HG02610 (cell line): ENCODE measurements around the gene ARAP3.
"Not testable (repeated sequence)": the region's sequence is repeated elsewhere in the genome, so short reads cannot be mapped to it uniquely, and the experiment has no call there.

Experiments used
- ATAC-seq: cut with Tn5 transposase; IDR thresholded peaks from one replicate; pipeline ENCODE4 v1.9.1; 2021; ENCODE audit warnings: mild to moderate bottlenecking, moderate library complexity; ENCODE audit not compliant: unreplicated experiment

ARAP3 gene, protein sequence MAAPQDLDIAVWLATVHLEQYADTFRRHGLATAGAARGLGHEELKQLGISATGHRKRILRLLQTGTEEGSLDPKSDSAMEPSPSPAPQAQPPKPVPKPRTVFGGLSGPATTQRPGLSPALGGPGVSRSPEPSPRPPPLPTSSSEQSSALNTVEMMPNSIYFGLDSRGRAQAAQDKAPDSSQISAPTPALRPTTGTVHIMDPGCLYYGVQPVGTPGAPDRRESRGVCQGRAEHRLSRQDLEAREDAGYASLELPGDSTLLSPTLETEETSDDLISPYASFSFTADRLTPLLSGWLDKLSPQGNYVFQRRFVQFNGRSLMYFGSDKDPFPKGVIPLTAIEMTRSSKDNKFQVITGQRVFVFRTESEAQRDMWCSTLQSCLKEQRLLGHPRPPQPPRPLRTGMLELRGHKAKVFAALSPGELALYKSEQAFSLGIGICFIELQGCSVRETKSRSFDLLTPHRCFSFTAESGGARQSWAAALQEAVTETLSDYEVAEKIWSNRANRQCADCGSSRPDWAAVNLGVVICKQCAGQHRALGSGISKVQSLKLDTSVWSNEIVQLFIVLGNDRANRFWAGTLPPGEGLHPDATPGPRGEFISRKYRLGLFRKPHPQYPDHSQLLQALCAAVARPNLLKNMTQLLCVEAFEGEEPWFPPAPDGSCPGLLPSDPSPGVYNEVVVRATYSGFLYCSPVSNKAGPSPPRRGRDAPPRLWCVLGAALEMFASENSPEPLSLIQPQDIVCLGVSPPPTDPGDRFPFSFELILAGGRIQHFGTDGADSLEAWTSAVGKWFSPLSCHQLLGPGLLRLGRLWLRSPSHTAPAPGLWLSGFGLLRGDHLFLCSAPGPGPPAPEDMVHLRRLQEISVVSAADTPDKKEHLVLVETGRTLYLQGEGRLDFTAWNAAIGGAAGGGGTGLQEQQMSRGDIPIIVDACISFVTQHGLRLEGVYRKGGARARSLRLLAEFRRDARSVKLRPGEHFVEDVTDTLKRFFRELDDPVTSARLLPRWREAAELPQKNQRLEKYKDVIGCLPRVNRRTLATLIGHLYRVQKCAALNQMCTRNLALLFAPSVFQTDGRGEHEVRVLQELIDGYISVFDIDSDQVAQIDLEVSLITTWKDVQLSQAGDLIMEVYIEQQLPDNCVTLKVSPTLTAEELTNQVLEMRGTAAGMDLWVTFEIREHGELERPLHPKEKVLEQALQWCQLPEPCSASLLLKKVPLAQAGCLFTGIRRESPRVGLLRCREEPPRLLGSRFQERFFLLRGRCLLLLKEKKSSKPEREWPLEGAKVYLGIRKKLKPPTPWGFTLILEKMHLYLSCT (N-terminal part only)

DNA sequence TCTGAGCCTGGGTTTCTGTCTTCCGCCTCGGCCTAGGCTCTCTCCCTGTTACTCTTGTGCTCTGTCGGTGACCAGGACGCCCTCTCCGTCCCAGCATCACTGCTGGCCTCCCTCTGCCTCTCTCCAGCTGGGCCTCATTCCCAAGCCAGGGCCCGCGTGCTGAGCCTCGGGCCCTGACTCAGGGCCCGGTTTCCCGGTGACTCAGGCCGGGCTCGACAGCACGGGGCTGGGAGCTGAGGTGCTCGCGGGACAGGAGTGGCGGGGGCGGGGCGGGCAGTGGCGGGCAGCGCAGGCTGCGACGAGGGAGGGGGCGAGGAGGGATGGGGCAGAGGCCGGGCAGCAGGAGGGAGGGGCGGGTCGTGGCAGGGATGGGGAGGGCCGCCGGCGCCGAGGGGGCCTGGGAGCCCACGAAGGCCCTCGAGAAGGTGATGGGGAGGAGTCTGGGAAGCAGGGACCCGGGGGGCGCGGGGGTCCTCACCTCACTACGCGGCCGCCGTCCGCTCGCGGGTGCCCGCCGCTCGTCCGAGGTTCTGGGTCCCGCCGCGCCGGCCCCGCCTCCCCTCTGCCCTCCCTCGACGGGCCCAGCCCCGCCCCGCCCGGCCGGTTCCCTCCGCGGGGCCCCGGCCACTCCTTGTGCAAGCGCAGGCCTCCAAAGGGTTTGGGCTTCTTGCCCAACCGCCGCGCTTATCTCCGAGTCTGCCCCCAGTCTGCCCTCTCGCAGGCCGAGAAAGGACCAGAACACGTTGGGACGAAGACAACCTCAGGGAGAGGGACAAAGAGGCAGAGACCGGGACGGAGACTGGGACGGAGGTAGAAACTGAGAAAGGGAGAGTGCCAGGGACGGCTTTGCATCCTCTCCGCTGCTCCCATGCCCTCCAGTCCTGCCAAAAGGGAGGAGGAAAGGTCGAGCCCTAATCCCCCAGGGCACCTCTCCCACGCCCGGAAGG lies at the start of gene ARAP3:
Gene ARAP3 (minus strand): TSS at position 536 of the 947 bp plus-strand sequence. CDS start 1,744 bp downstream, outside the sequence.
- no peak for ATAC-seq

DNA sequence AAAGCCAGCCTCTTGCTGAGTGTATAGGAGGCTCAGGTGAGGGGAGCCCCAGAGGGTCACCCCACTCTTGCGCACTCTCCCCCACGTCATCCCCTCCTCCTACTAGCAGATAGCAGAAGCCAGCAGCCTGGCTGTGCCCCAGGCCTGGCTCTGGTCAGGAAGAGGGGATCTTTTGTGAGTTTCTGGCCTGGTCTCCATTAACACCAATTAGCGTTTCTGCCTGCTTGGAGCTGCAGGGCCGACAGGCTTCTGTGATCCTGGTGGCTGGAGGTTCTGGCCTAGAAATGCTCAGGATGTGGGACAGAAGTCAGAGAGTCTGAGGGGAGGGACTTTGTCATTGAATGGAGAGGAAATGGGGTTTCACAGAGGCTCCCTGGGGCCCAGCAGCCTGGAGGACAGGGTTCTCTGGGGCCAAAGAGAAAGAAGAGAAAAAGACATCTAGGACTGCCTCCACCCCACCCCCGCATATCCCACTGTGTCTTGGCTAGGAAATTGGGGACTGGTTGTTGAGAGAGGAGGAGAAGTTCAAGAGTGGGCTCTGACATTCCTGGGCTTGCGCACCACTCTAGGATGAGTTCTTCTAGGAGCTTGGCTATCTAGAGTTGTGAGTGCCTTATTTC lies 47.5 kb upstream of the ARAP3 start:
- no peak for ATAC-seq

DNA sequence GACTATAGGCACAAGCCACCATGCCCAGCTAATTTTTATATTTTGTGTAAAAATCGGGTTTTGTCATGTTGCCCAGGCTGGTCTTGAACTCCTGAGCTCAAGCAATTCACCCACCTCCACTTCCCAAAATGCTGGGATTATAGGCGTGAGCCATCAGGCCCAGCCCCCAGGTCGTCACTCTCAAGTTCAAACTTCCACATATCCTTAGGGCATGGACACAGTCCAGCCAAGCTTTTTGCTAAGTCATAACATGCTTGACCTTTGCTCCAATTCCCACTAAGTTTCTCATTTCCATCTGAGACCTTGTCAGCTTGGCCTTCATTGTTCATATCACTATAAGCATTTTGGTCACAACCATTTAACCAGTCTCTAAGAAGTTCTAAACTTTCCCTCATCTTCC lies 43.9 kb upstream of the ARAP3 start:
- ATAC-seq: no peak

DNA sequence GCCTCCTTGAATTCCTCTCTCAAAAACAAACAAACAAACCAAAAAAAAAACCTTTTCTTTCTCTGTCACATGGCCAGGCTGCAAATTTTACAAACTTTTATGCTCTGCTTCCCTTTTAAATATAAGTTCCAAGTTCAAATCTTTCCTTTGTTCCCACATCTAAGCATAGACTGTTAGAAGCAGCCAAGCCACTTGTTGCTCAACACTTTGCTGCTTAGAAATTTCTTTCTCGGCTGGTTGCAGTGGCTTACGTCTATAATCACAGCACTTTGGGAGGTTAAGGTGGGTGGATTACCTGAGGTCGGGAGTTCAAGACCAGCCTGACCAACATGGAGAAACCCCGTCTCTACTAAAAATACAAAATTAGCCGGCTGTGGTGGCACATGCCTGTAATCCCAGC lies 43.1 kb upstream of the ARAP3 start:
- ATAC-seq: not testable (repeated sequence)

DNA sequence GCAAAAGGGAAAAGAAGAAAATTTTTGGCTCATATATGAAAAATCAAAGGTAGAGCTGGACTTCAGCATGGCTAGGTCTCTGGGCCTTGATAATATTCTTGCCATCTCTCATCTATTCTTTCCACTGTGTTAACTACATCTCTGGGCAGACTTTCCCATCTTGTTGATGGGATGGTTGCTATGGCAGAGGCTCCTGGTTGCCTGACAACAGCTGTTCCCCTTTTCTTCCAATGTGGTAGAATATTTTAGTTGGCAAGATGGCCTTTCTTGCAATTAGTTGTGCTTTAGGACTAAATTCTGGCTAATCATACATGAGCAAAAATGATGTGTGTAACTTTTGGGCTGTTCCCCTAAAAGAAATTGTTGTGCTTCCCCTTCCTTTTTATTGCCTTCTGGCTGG lies 40.2 kb upstream of the ARAP3 start:
- ATAC-seq: no peak

DNA sequence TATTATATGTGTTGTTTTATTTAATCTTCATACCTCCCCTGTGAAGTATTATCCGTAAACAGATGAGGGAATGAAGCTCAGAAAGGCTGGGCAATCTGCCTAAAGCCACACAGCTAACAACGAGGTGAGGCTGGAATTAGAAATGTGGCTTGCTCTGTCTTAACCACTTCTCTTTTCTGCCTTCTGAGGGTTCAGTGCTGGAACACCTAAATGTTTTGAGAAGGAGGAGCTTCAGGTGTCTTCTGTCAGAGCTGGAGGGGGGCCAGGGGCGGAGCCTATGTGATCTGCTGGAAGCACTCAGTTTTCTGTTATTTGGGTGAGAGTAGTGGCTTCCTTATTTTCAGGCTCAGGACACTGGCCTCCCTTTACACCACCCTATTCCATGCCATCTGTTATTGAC lies 35.0 kb upstream of the ARAP3 start:
- ATAC-seq: no peak

DNA sequence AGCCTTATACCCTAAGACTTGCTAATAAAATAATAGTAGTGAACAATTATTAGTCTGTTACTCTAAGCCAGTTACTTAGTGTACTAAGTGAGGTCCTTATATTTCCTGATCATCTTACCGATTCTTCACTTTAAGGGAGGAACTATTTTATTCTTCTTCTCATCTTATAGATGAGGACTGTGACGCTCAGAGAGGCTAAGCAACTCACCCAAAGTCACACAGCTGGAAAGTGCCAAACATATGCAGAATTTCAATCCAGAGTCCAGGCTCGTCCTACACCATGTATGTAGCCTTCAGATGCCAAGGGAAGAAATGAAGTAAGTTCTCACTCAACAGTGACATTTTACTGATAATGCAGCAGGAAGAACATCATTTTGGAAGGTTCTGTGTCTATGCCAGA lies 34.4 kb upstream of the ARAP3 start:
- ATAC-seq: no peak

DNA sequence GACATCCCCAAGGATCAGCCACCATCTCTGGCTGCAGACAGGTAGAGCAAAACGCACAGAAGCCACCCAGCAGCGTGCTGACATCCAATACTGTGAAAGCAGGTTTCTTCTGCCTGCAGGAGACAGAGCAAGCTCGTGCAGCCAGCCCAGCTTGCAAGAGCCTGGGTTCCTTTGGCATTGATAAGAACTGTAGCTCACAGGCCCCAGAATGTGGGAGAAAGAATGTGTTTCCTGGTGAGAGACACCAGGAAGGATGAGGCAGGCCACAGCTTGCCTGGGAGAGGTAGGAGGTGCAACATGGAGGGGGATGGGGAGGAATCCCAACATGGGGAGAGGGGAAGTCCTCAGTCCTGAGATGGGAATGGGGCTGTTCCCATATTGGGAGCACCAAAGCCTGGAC lies 34.0 kb upstream of the ARAP3 start:
- no peak for ATAC-seq

DNA sequence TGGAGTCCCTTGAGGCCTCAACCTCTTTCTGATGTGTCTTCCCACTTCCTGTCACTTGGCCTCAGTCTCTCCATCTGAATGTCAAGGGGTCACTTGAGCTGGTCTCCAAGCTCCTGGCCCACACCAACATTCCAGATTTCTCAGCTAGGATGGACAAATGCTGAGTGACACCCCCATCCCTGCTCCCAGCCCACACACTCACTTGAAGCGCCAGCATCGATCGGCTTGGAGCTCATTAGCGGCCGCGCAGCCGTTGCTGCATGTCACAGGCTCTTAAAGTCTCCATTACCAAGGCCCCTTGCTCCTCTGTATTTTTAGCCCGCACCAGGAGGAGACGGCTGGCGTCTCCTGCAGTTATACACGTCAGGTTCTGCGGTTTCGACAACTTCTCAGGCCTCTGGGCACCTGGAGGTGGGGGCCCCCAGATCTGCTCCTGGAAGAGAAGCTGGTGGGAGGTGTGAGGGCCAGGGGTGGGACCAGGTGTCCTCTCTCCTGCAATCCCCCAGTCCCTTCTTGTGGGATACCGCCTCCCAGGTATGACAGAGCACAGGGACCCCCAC lies 33.4 kb upstream of the ARAP3 start:
- ATAC-seq: no peak

DNA sequence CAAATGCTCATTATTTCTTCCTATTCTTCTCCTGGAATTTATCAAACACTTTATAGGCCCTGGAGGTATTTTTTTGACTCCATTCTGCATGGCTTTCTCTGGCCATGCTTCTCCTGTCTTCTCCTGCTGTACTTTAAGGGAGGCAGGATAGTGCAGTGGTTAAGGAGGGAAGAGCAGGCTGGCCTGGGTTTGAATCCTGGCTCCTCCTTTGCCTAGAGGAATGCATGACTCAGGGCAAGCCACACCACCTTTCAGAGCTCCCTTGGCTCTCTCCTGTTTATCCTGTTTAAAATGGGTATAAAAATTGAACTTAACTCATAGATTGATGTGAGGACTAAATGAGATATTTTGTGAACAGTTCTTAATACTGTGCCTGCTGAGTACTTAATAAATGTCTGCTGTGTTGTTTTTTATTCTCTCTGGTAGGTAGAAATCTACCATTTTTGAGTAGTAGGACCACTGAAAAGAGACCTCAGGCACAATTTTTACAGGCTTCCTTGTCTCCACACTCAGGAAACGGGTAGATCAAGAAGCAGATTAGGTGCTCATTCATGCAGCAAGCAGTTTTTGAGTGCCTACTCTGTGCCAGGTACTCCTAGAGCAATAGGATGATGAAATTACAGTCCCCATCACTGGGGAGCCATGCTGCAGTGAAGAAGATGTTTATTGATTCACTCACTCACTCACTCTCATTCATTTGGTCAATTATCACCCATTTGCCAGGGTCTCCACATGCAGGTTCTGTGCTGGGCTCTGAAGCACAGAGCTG lies 32.7 kb upstream of the ARAP3 start:
- no peak for ATAC-seq

DNA sequence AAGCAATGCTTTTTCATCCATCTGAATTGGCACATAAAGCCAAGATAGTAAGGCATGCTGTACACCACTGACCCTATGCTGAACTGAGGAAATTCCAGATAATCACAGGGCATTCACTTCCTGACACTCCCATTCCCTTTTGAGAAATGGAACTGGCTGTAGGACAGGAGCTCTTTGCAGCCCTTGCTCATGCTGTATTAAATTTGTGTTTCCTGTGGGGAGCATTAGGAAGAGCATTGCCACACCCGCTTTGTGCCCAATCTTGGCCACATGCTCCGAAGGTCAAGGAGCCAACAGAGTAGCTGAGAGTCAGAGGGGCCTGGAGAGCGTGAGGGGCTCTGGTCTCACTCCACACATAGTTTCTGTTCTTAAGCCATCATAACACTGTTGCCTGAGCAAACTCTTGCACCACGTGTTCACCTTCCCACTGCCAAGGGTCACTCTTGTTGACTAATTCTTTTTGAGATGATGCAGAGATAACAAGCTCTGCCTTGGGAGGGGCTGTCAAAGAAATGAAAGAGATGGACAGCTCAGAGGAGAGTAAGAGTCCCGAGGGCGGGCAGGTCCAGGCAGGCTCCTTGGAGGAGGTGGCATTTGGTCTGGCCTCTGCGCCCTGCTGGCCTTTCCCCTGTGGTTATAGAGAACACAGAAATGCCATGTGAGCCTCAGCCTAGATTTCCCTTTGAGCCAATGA lies 31.7 kb upstream of the ARAP3 start:
- ATAC-seq: no peak

DNA sequence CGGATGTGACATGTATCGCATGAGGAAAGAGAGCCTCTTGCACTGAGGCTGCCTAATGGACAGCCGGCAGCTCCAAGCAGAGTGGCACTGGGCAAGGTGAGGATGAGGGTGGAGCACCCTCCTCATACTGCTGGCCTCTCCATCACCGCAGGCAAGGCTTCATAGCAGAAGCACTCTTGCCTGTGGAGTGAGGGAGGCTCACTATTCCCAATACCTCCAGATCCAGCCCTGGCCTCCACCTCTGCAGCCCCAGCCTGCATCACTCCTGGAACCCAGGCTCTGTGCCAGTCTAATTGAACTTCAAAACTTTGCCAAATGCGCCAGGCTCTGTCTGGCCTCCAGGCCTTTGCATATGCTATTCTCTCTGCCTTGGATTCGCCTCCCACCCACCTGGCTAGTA lies 29.7 kb upstream of the ARAP3 start:
- no peak for ATAC-seq

DNA sequence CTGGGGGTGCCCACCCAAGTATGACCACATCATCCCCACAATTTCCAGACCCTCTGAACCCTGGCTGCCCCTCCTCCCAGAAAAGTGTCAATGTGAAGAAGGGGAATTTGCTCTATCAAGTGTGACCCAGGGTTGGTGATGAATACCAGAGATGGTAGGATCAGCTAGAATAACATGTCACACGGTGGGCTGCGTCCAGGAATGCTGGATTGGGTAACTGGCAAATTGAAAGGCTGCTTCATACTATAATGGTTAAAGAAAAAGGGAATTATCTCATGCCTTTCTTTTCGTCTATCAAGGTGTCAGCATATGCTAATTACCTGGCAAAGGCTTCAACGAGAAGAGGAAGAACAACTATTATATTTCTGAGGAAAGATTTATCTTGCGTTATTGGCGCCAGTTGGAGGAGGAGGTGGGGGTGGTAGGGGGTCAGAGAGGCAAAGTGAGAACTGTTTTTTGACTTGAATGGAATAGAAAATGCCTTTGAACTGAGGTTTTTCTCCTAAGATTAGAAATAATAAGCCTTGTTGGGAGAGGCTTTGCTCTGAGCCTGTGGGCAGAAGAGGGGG lies 27.8 kb upstream of the ARAP3 start:
- no peak for ATAC-seq

DNA sequence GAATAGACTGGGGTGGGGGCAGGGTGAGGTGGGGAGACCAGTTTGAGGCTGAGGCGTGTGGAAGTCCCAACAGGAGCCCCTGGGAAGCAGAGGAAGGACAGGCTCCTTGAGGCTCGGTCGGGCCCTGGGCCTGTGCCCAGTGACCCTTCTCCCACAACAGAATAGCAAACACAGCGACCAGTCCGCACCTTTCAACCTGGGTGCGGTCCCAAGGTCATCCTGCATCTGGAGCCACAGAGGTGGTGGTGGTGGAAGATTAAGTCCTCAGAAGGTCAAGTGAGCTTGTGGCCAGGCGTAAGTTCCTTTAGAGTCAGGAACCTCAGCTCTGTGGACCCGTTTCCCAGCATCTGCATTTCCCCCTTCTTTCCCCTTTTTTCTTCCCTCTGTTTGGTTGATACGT lies 26.0 kb upstream of the ARAP3 start:
- ATAC-seq: no peak

DNA sequence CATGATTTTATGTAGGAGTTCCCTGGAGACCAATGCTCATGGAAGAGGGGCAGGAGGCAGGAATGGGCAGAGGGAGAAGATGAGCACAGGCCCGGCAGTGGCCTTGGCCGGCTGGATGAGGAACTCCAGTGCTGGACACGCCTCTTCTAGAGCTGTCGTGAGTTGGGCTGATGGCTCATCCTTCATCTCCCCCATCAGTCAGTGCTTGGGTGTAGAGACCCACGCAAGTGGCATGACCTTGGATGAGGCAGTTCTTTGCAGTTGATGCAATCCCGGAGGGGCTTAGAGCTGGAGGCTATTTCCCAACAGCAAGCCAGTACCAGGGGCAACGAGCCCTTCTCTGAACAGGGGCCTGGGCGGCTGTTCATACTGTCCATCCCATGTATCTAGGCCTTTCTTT lies 25.5 kb upstream of the ARAP3 start:
- no peak for ATAC-seq

DNA sequence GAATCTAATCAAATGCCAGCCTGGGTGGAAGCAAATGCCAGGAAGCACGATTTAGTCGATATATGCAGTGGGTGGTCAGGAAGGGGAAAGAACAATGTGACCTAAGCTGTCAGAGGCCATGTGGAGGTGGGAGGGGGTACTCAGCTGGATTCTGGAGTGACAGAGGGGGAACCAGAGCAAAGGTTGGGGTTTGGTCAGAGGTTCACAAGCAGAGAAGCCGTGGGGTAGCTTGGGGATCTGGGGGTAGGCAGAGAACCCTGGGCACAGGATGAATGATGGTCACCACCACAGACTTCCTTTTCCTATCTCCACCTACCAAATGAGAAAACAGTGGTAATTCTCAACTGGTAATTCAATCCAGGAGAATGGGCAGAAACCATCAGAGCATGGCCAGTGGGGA lies 24.1 kb upstream of the ARAP3 start:
- ATAC-seq: no peak

DNA sequence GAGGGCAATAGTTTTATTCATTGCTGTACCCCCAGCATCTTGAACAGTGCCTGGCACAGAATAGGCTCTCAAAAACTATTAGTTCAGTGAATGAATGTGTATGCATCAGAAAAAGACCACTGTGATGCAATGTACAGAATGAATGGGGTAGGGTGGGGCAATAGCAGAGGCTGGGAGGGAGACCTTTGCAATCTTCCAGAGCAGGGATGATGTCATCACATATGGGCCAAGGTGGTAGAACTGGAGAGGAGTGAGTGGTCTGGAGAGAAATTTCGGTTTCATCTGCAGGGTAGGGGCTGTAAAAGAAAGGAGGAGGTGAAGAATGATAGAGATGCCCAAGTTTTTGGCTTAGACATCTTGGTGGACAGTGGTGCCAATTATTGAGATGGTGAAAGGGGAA lies 23.4 kb upstream of the ARAP3 start:
- no peak for ATAC-seq
